Left hindlimb (tissue), 1 donor: ENCODE measurements around the gene CDCP1.

Experiments used
- DNase-seq: peaks from one replicate; pipeline ENCODE4 v3.0.0-alpha.2; 2018

Gene CDCP1, protein sequence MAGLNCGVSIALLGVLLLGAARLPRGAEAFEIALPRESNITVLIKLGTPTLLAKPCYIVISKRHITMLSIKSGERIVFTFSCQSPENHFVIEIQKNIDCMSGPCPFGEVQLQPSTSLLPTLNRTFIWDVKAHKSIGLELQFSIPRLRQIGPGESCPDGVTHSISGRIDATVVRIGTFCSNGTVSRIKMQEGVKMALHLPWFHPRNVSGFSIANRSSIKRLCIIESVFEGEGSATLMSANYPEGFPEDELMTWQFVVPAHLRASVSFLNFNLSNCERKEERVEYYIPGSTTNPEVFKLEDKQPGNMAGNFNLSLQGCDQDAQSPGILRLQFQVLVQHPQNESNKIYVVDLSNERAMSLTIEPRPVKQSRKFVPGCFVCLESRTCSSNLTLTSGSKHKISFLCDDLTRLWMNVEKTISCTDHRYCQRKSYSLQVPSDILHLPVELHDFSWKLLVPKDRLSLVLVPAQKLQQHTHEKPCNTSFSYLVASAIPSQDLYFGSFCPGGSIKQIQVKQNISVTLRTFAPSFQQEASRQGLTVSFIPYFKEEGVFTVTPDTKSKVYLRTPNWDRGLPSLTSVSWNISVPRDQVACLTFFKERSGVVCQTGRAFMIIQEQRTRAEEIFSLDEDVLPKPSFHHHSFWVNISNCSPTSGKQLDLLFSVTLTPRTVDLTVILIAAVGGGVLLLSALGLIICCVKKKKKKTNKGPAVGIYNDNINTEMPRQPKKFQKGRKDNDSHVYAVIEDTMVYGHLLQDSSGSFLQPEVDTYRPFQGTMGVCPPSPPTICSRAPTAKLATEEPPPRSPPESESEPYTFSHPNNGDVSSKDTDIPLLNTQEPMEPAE

GRCh38 chr3:45145681-45146614, at the start of gene CDCP1:
TSS of gene CDCP1 (minus strand) at chr3:45146378. CDS start at chr3:45146287, 91 bp downstream.
- DNase-seq, result no peak

DNA sequence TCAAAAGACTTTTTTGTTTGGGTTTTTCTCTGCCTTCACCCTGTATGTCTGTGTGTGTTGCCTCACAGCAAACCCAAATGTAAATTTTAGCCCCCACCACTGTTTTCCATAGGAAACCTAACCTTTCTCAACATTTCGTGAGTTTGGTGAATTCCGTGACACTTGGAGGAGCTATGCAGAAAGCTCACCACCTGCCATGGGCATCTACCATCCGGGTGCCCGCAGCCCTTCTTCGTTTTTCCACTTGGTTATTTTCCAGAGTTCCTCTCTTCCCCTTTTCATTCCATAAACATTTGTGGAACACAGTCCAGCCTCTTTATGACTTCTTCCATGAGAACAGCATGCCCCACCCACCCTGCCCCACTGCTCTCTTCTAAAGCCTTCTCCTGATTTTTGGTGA, 48.6 kb upstream of the CDCP1 start:
- no peak for DNase-seq

- DNase-seq, result no peak
Observed at GRCh38 chr3:45191924-45192417, 45.8 kb upstream of the CDCP1 start.

DNA sequence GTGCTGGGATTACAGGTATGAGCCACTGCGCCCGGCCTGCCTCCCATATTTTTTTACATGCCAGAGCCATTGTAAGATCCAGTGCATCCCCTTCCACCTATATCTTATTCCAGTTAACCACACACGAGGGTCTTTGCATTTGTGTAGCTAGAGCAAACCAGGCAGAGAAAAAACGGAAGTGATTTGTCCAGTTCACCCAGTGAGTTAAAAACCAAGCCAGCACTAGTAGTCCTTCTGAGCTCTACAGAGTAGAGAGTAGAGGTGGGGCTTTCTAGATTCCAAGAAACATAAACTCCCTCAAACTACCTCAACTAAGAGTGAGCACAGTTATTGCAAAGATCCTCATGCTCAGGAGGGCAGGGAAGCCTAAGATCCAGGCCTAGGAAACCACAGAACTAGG, 45.2 kb upstream of the CDCP1 start:
- no peak for DNase-seq

DNA sequence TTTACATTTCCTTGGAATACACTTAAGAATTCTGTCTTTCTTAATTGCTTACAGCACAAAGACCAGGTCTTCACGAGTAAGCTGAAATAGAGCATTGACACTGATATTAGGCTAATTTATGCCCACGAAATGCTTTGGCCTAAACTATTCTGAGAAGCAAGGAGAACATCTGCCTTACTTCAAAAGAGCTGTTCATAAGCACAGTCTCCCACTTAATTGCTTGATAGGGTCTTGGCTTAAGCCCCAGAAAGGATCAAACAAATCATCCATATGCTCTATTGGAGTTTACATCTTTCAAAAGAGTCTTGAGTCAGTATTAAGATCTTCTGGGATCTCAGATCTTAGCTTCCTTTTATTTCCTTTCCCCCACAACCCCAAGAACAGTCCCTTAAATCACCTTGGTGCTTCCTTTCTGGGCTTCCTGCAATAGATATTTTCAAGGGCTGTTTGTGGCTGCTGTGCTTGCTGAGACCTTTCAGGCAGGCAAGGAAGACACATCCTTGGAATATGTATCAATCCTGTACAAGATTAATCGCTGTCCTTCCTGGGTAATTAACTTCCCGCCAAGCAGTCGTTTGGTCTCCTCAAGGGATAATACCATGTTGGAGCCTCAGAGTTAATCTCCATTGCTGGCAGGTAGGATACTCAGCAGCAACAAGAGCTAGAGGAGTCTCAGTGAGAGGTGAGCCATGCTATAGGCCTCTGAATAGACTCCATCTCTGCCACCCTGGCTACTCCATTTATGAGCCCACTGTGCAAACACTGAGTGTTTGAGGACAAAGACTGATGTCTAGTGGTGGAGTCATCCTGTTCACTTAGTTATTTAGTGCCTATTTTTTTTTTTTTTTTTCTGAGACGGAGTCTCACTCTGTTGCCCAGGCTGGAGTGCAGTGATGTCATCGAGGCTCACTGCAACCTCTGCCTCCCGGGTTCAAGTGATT, 42.8 kb upstream of the CDCP1 start:
- no peak for DNase-seq

DNA sequence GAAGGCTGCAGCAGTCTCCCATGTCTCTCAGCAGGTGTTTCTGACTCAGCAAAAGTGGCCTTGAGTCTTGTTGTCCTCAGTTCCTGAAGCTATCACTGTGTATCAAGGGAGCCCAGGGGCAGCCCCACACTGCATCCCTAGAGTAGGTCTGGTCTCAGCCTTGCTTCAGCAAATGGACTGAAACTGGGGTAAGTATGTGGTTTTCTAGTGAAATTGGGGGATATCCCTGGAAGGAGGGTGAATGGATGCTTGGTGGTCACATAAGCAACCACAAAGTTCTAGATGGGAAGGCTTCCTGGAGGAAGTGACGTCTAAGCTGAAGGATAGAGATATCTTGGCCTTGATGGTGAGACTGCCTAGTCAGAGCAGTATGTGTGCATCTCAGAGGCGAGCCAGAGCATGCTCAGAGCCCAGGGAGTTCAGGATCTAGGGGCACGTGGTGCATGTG, 41.5 kb upstream of the CDCP1 start:
- no peak for DNase-seq

DNA sequence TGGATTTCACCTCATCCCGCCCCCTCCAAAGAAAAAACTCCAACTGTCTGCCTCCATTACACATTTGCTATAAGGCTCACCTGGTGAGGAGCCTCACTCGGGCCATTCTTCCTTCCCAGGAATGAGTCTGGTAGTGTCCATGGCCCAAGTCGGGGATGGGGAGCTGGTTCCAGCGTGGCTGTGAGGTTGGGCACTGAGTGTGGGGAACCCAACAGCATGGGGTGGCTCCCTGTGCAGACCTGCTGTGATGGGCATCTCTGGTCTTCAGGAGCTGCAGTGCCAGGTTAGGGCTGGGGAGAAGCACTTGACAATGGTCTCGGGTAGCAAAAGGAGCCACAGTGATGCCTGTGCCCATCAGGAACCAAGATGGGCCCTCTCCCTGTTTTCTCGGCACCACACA, 40.7 kb upstream of the CDCP1 start:
- DNase-seq, result no peak

- no peak for DNase-seq
Observed at GRCh38 chr3:45185461-45185860, 39.3 kb upstream of the CDCP1 start.

GRCh38 chr3:45185052-45185451, 38.9 kb upstream of the CDCP1 start:
- DNase-seq, result no peak

DNA sequence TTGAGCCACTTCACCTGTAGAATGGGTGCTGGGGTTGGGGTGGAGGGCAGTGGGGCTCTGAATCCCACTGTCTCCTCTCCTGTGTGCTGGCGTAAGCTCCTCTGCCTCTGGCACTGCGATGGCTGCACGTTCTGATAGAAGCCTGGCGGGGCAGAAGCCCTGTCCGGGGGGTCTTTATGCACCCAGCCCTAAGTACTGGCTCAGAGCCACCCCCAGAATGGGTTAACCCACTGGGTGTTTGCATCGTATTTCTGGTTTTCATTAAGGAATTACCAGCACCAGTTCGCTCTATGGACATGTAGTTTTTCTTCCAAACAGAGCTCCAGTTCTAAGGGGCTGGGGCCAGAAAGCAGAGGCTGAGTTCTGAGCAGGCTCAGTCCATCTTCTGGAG, 37.7 kb upstream of the CDCP1 start:
- no peak for DNase-seq

DNA sequence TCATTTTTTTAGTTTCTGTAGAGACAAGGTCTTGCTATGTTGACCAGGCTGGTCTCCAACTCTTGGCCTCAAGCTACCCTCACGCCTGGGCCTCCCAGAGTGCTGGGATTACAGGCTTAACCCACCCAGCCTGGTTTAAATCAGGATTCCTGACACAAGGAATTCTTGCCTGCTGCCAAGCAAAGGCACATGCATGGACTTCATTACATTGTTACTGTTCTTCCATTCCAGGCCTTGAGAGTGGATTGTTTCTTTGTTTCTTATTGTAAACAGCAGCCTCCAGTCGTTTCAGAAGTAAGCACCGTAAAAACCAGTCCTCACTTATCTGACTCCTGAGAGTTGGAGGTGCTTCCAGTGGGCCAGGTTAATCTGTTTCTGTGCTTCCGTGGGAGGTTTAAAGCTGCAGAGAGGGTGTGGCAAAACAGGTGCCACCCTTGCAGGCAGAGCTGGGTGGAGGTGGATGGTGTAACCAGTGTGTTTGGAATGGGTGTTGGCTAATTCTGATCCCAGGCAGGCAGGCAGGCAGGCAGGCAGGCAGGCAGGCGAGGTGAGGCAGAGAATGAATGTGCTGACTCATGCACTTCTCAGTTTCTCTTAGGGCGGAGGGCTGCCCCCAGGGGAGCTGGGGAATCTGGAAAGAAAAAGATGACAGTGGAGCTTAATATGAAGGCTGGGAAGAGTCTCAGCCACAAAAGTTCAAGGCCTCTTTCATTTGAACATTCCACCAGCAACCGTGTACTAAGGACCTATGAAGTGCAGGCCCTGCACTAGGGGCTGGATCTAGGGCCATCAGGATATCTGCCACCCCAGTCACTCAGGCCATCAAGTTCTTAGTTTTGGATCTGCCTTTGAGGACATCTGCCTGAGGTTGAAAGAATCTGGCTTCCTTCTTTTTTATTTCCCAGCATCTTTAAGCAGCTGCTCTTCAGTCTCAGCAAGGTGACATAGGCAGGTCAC, 37.0 kb upstream of the CDCP1 start:
- no peak for DNase-seq

GRCh38 chr3:45181496-45181895, 35.3 kb upstream of the CDCP1 start:
- DNase-seq, result no peak

DNA sequence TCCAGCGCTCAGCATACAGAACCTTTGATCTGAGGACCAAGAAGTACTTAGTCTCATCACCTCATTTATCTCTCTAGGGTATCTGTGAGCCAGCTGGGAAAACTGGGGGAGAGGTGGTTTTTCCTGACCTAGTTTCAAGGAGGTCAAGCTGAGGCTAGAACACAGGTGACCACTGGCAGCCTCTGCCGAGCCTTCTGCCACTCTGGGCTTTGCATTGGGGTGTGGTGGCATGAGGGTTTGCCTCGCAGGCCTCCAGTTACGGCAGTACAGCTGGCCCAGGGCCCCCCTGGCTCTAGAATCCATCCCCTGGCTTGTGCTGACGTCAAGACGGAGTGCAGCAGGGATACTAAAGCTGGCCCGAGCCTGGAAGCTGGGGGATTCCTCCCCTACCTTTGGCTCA, 34.7 kb upstream of the CDCP1 start:
- DNase-seq, result no peak

DNA sequence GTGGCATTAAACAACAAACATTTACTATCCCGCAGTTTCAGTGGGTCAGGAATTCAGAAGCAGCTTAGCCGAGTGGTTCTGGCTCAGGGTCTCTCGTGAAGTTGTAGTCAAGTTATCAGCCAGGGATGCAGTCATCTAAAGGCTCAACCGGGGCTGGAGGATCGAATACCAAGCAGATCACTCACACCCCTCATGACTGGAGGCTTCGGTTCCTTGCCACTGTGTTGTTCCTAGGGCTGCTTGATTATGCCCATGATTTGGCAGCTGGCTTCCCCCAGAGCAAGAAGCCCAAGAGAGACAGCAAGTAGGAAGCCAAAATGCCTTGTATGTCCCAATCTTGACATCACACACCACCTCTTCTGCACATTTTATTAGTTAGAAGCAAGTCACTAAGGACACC, 33.9 kb upstream of the CDCP1 start:
- no peak for DNase-seq

DNA sequence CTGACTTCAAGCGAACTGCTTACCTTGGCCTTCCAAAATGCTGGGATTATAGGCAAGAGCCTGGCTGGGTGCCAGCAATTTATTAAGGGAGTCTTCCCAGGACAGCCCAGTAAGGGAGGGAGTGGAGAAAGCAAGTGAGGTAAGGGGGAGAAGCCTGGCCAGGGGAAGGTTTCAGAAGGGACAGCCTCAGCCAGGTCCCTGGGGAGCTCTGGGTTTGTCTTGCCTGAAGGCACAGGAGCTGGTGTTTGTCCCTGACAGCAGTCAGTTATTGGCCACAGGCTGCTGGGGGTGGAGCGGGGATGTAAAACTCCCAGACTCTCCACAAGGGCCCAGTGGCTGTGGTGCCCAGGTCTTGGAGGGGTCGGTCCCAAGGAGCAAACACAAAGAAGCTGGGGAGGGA, 33.0 kb upstream of the CDCP1 start:
- DNase-seq, result no peak

GRCh38 chr3:45178183-45179023, 32.2 kb upstream of the CDCP1 start:
- peak; percentile 44 for DNase-seq

DNA sequence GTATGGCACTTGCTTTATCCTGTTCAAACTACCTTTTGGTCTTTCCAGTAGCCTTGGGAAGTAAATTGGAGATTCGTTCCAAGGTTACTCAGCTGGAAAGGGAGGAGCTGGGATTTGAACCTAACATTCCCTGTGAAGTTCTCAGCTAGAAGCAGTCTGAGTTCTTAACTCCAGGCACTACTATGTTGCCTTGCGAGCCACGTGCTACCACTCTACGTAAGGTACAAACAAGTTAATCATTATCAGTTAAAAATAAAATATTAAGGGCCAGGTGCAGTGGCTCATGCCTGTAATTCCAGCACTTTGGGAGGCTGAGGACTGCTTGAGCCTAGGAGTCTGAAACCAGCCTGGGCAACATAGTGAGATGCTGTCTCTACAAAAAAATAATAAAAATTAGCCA, 30.7 kb upstream of the CDCP1 start:
- DNase-seq, result no peak

DNA sequence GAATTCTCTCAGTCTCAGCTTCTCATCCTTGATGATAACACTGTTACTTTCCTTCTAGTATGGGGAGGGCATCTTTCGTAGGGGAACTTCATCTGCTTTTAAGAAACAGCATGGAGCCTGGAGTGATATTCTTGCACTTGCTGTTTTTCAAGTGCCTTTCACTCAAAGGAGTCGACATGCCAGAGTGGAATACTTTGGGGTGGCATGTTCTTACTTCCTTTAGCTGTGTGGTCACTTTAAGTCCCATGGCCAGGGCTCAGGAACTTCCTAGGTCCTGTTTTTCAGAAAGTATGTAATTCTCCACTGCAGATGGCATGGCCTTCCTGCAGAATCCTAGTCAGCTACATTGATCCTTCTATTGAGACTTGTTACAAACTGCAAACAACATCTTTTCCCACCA, 28.1 kb upstream of the CDCP1 start:
- no peak for DNase-seq

DNA sequence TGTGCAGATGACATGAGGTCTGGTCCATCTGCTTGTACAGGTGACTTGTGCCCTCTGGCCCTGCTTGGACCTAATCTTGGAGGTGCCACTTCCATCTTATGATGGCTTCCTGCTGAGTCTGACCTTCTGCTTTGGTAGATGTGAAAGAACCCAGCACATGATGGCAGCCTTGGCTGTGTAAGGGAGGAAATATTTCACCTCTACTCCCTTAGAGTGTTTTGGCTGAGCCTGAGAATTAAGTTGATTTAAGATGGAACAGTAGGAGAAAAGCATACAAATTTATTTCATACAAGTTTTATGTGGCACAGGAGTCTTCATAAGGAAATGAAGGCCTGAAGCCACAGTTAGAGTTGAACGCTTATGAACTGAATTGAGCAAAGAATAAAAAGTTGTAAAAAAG, 27.6 kb upstream of the CDCP1 start:
- DNase-seq, result no peak
